GM18511 (cell line): ENCODE results near the gene CD47.

Experiments used
- ATAC-seq: cut with Tn5 transposase; IDR thresholded peaks from one replicate; pipeline ENCODE4 v1.9.1; 2021; ENCODE audit warnings: mild to moderate bottlenecking, moderate library complexity; ENCODE audit not compliant: unreplicated experiment

The CD47 gene

GRCh38 chr3:108090701-108091497, at the start of gene CD47:
Gene CD47 (minus strand): TSS chr3:108091031. CDS start chr3:108090908, 123 bp downstream.
- peak; percentile 69 for ATAC-seq

GRCh38 chr3:108137460-108137814, 46.6 kb upstream of the CD47 start:
- no peak for ATAC-seq

- ATAC-seq, result no peak
These were observed 46.0 kb upstream of the CD47 start for GRCh38 chr3:108136561-108137459.

GRCh38 chr3:108134555-108134880, 43.7 kb upstream of the CD47 start:
- ATAC-seq, result peak; percentile 61

- ATAC-seq, result peak; percentile 50
These were observed 43.2 kb upstream of the CD47 start for GRCh38 chr3:108133858-108134554.

GRCh38 chr3:108133048-108133369, 42.2 kb upstream of the CD47 start:
- no peak for ATAC-seq

- no peak for ATAC-seq
These were observed 40.8 kb upstream of the CD47 start for GRCh38 chr3:108131475-108132134.

GRCh38 chr3:108130701-108131474, 40.1 kb upstream of the CD47 start:
- ATAC-seq, result no peak

- no peak for ATAC-seq
These were observed 39.4 kb upstream of the CD47 start for GRCh38 chr3:108130236-108130635.

- peak; percentile 11 for ATAC-seq
These were observed 36.6 kb upstream of the CD47 start for GRCh38 chr3:108127301-108127988.

GRCh38 chr3:108126348-108126747, 35.5 kb upstream of the CD47 start:
- ATAC-seq, result no peak

GRCh38 chr3:108125550-108126071, 34.8 kb upstream of the CD47 start:
- ATAC-seq, result peak; percentile 55

GRCh38 chr3:108125153-108125543, 34.3 kb upstream of the CD47 start:
- no peak for ATAC-seq

GRCh38 chr3:108124337-108125152, 33.7 kb upstream of the CD47 start:
- peak; percentile 86 for ATAC-seq

GRCh38 chr3:108123326-108123725, 32.5 kb upstream of the CD47 start:
- ATAC-seq, result no peak

- no peak for ATAC-seq
These were observed 31.4 kb upstream of the CD47 start for GRCh38 chr3:108122276-108122675.

- no peak for ATAC-seq
These were observed 28.7 kb upstream of the CD47 start for GRCh38 chr3:108119398-108120104.
